Astrocyte (in vitro differentiated cells and primary cell): ENCODE results near the gene TMEM74B. TPM values are rescaled to one million over a fixed set of nuclear protein-coding genes. Genes with fewer than 3 reads are reported as not detected.

ENCODE experiments used
- DNase-seq: peaks from one replicate; pipeline ENCODE4 v3.0.0-alpha.2; 2010; ENCODE audit warnings: low read depth
- FAIRE-seq: peaks from 2 replicates; lab custom pipeline; 2011; peaks lifted over from hg19 to GRCh38; lab: Jason Lieb, UNC
- H2AFZ ChIP-seq: 2 replicates; pipeline ENCODE4 v1.6.0; 2012; ENCODE audit warnings: low read depth, low read length, inconsistent platforms
- H3K27ac ChIP-seq: 2 replicates; pipeline ENCODE4 v1.5.1; 2011; ENCODE audit warnings: low read depth, low read length, inconsistent platforms
- H3K27me3 ChIP-seq: 2 replicates; pipeline ENCODE4 v1.6.0; 2011; ENCODE audit warnings: low read length, inconsistent platforms; ENCODE audit not compliant: insufficient read depth
- H3K36me3 ChIP-seq: 2 replicates; pipeline ENCODE4 v1.5.1; 2011; ENCODE audit warnings: low read length, inconsistent platforms; ENCODE audit not compliant: insufficient read depth
- H3K4me1 ChIP-seq: 2 replicates; pipeline ENCODE4 v1.5.1; 2011; ENCODE audit warnings: low read length, inconsistent platforms; ENCODE audit not compliant: insufficient read depth
- H3K4me2 ChIP-seq: 2 replicates; pipeline ENCODE4 v1.6.0; 2012; ENCODE audit warnings: low read length, inconsistent platforms
- H3K4me3 ChIP-seq: 2 replicates; pipeline ENCODE4 v1.5.1; 2011; ENCODE audit warnings: low read depth, mild to moderate bottlenecking, low read length, inconsistent platforms; ENCODE audit not compliant: insufficient read depth
- H3K79me2 ChIP-seq: 2 replicates; pipeline ENCODE4 v1.6.0; 2012; ENCODE audit warnings: mild to moderate bottlenecking, low read length, inconsistent platforms; ENCODE audit not compliant: insufficient read depth
- H3K9ac ChIP-seq: 2 replicates; pipeline ENCODE4 v1.6.0; 2012; ENCODE audit warnings: mild to moderate bottlenecking, low read length, inconsistent platforms
- H3K9me3 ChIP-seq: 2 replicates; pipeline ENCODE4 v1.5.1; 2012; ENCODE audit warnings: low read depth, mild to moderate bottlenecking, low read length, inconsistent platforms; ENCODE audit not compliant: insufficient read depth
- H4K20me1 ChIP-seq: 2 replicates; pipeline ENCODE4 v1.6.0; 2012; ENCODE audit warnings: low read length, inconsistent platforms; ENCODE audit not compliant: insufficient read depth
- H3K27ac Mint-ChIP-seq: one replicate; pipeline ENCODE4 v1.8.0; 2021; ENCODE audit warnings: mild to moderate bottlenecking, mixed read lengths; ENCODE audit not compliant: unreplicated experiment
- H3K27me3 Mint-ChIP-seq: one replicate; pipeline ENCODE4 v1.8.0; 2021; ENCODE audit warnings: low read depth, mixed read lengths; ENCODE audit not compliant: unreplicated experiment
- H3K36me3 Mint-ChIP-seq: one replicate; pipeline ENCODE4 v1.8.0; 2021; ENCODE audit warnings: low read depth, mixed read lengths; ENCODE audit not compliant: unreplicated experiment
- H3K4me1 Mint-ChIP-seq: one replicate; pipeline ENCODE4 v1.8.0; 2021; ENCODE audit warnings: low read depth, mixed read lengths; ENCODE audit not compliant: unreplicated experiment
- H3K4me3 Mint-ChIP-seq: one replicate; pipeline ENCODE4 v1.8.0; 2021; ENCODE audit warnings: mild to moderate bottlenecking, moderate library complexity, mixed read lengths; ENCODE audit not compliant: unreplicated experiment
- H3K9me3 Mint-ChIP-seq: one replicate; pipeline ENCODE4 v1.8.0; 2021; ENCODE audit warnings: mild to moderate bottlenecking, mixed read lengths; ENCODE audit not compliant: unreplicated experiment
- EZH2 ChIP-seq: IDR thresholded peaks from 2 replicates; pipeline ENCODE4 v1.6.1; 2012; ENCODE audit warnings: mild to moderate bottlenecking, low read length, inconsistent platforms; ENCODE audit not compliant: insufficient read depth
- total RNA-seq: library from RNA; stranded (reverse); gene quantifications from 2 replicates; pipeline ENCODE4 v1.2.1, GENCODE V29; 2021
- TF ChIP-seq, protein P1 (sequence below): IDR thresholded peaks from 2 replicates; pipeline ENCODE4 v1.5.1; 2011; ENCODE audit warnings: low read depth, mild to moderate bottlenecking, inconsistent platforms, low read length, moderate library complexity; ENCODE audit not compliant: insufficient read depth

Gene TMEM74B
- total RNA-seq, 1 donor from 2014 or later, result 2.1 TPM

GRCh38 chr20:1191299-1191698 lies 6.5 kb upstream of the TMEM74B start:
- Mint-ChIP-seq H3K27me3 (peaks cover 27% of the 10 kb centered on the region), H3K4me1 (no peaks in the 10 kb centered on the region)
- no peak for FAIRE-seq

DNA sequence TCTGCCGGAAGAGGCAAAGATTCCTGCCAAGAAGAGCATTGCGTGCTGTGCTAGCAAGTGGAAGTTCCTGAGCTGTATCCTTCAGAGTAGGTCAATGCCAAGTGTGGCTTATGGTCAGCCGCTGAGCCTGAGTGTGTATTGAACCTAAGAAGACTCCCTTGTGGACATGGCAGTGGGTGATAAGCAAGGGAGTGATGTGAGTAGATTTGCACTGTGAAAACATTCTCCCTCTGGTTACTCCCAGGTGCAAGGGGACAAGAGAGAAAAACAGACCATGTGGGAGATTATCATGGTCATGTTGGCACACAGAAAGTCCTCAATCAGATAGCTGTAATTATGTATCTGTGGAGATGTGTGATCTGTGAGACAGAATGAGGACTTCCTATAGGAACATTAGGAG lies 6.1 kb upstream of the TMEM74B start:
- Histone ChIP-seq H2AFZ (no peak overlapping the region), H3K79me2 (no peaks in the 10 kb centered on the region), H3K9ac (no peak overlapping the region), H3K27ac (no peak overlapping the region), H4K20me1 (no peaks in the 10 kb centered on the region), H3K4me1 (no peaks in the 10 kb centered on the region), H3K4me3 (no peak overlapping the region), H3K9me3 (no peaks in the 10 kb centered on the region), H3K27me3 (peaks cover 35% of the 10 kb centered on the region), H3K4me2 (no peak overlapping the region), H3K36me3 (no peaks in the 10 kb centered on the region)
- no peak for DNase-seq
- Mint-ChIP-seq H3K4me3 (no peak overlapping the region), H3K4me1 (no peaks in the 10 kb centered on the region), H3K27ac (no peak overlapping the region), H3K27me3 (peaks cover 30% of the 10 kb centered on the region), H3K9me3 (peaks cover 2% of the 10 kb centered on the region), H3K36me3 (no peaks in the 10 kb centered on the region)
- FAIRE-seq, result no peak
- TF ChIP-seq, protein P1, sequence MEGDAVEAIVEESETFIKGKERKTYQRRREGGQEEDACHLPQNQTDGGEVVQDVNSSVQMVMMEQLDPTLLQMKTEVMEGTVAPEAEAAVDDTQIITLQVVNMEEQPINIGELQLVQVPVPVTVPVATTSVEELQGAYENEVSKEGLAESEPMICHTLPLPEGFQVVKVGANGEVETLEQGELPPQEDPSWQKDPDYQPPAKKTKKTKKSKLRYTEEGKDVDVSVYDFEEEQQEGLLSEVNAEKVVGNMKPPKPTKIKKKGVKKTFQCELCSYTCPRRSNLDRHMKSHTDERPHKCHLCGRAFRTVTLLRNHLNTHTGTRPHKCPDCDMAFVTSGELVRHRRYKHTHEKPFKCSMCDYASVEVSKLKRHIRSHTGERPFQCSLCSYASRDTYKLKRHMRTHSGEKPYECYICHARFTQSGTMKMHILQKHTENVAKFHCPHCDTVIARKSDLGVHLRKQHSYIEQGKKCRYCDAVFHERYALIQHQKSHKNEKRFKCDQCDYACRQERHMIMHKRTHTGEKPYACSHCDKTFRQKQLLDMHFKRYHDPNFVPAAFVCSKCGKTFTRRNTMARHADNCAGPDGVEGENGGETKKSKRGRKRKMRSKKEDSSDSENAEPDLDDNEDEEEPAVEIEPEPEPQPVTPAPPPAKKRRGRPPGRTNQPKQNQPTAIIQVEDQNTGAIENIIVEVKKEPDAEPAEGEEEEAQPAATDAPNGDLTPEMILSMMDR, result no peak
- no peak for TF ChIP-seq EZH2

More at GRCh38 chr20:1191299-1191698, 6.5 kb upstream of the TMEM74B start:
- H3K4me2 ChIP-seq, result no peak overlapping the region
- H3K4me3 Mint-ChIP-seq, result no peak overlapping the region
- H3K4me1 ChIP-seq, result no peaks in the 10 kb centered on the region
- no peak overlapping the region for H3K9ac ChIP-seq
- H3K27me3 ChIP-seq, result peaks cover 31% of the 10 kb centered on the region
- H3K79me2 ChIP-seq, result no peaks in the 10 kb centered on the region
- H3K9me3 Mint-ChIP-seq, result peaks cover 2% of the 10 kb centered on the region
- H3K27ac ChIP-seq, result no peak overlapping the region
- H3K9me3 ChIP-seq, result no peaks in the 10 kb centered on the region
- H4K20me1 ChIP-seq, result no peaks in the 10 kb centered on the region
- TF ChIP-seq, protein P1, result no peak
- no peak for TF ChIP-seq EZH2
- H3K36me3 ChIP-seq, result no peaks in the 10 kb centered on the region
- H3K4me3 ChIP-seq, result no peak overlapping the region
- no peak overlapping the region for H2AFZ ChIP-seq
- H3K27ac Mint-ChIP-seq, result no peak overlapping the region
- DNase-seq, result no peak
- H3K36me3 Mint-ChIP-seq, result no peaks in the 10 kb centered on the region

DNA sequence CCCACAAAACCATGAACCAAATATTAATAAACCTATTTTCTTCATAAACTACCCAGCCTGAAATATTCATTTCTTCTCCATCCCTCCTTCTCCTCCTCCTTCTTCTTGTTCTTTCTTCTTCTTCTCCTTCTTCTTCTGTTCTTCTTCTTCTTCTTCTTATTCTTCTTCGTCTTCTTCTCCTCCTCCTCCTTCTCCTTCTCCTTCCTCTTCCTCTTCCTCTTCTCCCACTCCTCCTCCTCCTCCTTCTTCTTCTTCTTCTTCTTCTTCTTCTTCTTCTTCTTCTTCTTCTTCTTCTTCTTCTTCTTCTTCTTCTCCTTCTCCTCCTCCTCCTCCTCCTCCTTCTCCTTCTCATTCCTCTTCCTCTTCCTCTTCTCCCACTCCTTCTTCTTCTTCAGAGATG lies 5.0 kb upstream of the TMEM74B start:
- Mint-ChIP-seq H3K9me3 (peaks cover 2% of the 10 kb centered on the region), H3K4me1 (no peaks in the 10 kb centered on the region), H3K36me3 (no peaks in the 10 kb centered on the region), H3K27me3 (peaks cover 31% of the 10 kb centered on the region), H3K27ac (no peak overlapping the region), H3K4me3 (no peak overlapping the region)
- H3K4me3 ChIP-seq, result no peak overlapping the region
- DNase-seq (no peak), FAIRE-seq (no peak)
- no peaks in the 10 kb centered on the region for H3K36me3 ChIP-seq
- peaks cover 36% of the 10 kb centered on the region for H3K27me3 ChIP-seq
- H3K4me1 ChIP-seq, result no peaks in the 10 kb centered on the region
- TF ChIP-seq, protein P1, result no peak
- TF ChIP-seq EZH2, result no peak
- H3K9me3 ChIP-seq, result no peaks in the 10 kb centered on the region
- no peak overlapping the region for H2AFZ ChIP-seq
- no peaks in the 10 kb centered on the region for H3K79me2 ChIP-seq
- no peak overlapping the region for H3K4me2 ChIP-seq
- no peak overlapping the region for H3K27ac ChIP-seq
- no peaks in the 10 kb centered on the region for H4K20me1 ChIP-seq
- H3K9ac ChIP-seq, result no peak overlapping the region
